ENCODE measurements around the gene GCN1.

GCN1 gene, protein sequence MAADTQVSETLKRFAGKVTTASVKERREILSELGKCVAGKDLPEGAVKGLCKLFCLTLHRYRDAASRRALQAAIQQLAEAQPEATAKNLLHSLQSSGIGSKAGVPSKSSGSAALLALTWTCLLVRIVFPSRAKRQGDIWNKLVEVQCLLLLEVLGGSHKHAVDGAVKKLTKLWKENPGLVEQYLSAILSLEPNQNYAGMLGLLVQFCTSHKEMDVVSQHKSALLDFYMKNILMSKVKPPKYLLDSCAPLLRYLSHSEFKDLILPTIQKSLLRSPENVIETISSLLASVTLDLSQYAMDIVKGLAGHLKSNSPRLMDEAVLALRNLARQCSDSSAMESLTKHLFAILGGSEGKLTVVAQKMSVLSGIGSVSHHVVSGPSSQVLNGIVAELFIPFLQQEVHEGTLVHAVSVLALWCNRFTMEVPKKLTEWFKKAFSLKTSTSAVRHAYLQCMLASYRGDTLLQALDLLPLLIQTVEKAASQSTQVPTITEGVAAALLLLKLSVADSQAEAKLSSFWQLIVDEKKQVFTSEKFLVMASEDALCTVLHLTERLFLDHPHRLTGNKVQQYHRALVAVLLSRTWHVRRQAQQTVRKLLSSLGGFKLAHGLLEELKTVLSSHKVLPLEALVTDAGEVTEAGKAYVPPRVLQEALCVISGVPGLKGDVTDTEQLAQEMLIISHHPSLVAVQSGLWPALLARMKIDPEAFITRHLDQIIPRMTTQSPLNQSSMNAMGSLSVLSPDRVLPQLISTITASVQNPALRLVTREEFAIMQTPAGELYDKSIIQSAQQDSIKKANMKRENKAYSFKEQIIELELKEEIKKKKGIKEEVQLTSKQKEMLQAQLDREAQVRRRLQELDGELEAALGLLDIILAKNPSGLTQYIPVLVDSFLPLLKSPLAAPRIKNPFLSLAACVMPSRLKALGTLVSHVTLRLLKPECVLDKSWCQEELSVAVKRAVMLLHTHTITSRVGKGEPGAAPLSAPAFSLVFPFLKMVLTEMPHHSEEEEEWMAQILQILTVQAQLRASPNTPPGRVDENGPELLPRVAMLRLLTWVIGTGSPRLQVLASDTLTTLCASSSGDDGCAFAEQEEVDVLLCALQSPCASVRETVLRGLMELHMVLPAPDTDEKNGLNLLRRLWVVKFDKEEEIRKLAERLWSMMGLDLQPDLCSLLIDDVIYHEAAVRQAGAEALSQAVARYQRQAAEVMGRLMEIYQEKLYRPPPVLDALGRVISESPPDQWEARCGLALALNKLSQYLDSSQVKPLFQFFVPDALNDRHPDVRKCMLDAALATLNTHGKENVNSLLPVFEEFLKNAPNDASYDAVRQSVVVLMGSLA (N-terminal part only)

DNA sequence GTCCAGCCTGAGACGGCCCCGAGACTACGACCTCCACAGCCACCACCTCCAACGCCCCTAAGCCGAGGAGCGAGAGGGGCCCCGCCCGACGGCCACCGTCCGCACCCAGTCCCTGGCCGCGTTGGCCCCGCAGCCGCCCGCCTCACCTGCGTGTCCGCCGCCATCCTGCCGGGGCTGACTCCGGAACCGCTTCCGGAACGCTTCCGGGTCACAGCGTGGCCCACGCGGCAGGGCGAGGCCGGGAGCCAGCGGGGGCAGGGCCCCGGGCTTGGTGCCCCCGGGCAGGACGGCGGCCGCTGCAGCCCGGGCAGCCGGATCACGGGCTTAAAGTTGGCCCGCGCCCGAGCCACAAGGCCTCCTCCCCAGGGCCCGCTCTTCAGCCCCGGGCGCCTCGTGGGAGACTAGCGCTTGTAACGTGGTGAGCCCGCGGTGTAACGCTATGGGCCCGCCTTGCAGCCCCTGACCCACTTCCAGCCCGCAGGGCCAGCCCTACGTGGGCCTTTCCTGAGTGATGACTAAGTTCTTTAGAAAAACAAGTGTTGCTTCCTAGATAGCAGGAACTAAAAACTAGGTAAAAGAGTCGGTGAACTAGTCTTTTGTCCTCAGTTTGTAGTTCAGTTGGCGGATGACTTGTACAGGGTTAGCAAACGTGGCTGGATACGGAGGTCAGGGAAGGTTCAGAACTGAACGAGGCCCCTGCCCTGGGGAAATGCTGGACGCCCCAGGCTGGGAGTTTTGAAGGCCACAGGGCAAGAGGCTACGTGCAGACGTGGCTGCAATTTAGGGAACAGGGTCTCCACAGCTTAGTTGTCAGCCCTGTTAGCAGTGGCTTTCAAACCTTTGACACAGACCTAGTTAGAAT, at the start of gene GCN1:
GCN1 (minus strand) TSS at position 182 of the 862 bp plus-strand sequence; CDS start at position 164, 18 bp downstream.
- Histone ChIP-seq H3K4me1 (ENCODE audit: low read length) (peaks cover 48% of the 10 kb centered on the region), H3K36me3 (replicated peaks; ENCODE audit: low read depth, low read length) (peaks cover 57% of the 10 kb centered on the region), H3K4me2 (ENCODE audit: low read length) (peak within 1 kb of the TSS; percentile 97)

DNA sequence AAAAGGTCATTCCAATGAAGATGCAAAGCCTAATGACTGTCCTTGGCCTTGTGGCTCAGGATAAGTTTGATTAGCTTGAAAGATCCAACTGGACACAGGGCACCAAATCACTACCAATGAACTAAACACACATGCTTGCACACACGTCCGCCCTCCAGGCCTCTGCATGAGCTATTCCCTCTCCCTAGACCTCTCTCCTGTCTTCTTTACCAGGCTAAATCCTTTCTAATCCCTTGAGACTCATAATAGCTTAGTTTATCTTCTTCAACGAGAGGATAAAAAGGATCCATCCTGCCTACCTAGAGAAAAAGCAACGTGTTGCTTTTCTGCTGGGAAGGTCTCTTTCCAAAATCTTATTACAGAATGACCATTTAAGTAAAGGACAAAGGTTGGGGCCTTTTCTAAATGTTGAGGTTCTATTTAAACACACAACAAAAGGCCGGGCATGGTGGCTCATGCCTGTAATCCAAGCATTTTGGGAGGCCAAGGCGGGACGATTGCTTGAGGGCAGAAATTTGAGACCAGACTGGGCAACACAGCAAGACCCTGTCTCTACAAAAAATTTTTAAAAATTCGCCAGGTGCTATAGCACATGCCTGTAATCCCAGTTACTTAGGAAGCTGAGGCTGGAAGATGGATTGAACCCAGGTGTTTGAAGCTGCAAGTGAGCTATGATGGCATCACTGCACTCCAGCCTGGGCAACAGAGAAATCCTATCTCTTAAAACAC, 48.6 kb upstream of the GCN1 start:
- Histone ChIP-seq H3K9ac (ENCODE audit: low read length) (no peak overlapping the region), H3K27me3 (ENCODE audit: low read depth, low read length) (peaks cover 18% of the 10 kb centered on the region), H3K36me3 (replicated peaks; ENCODE audit: low read depth, low read length) (no peaks in the 10 kb centered on the region), H3K27ac (ENCODE audit: low read length) (no peak overlapping the region), H2AFZ (ENCODE audit: low read depth, low read length) (no peak overlapping the region), H3K4me3 (ENCODE audit: low read length) (no peak overlapping the region), H3K4me2 (ENCODE audit: low read length) (no peak overlapping the region), H3K79me2 (ENCODE audit: low read length) (no peaks in the 10 kb centered on the region), H4K20me1 (ENCODE audit: insufficient read depth, low read length) (0 out of 2 replicates have a peak, but pooled peaks cover 3% of the 10 kb centered on the region), H3K9me3 (ENCODE audit: insufficient read depth, low read length) (no peaks in the 10 kb centered on the region), H3K4me1 (ENCODE audit: low read length) (no peaks in the 10 kb centered on the region)
- TF ChIP-seq EZH2phosphoT487 (IDR thresholded peaks at IDR 0.05; ENCODE audit: low read depth), result no peak
- TF ChIP-seq, protein P1, sequence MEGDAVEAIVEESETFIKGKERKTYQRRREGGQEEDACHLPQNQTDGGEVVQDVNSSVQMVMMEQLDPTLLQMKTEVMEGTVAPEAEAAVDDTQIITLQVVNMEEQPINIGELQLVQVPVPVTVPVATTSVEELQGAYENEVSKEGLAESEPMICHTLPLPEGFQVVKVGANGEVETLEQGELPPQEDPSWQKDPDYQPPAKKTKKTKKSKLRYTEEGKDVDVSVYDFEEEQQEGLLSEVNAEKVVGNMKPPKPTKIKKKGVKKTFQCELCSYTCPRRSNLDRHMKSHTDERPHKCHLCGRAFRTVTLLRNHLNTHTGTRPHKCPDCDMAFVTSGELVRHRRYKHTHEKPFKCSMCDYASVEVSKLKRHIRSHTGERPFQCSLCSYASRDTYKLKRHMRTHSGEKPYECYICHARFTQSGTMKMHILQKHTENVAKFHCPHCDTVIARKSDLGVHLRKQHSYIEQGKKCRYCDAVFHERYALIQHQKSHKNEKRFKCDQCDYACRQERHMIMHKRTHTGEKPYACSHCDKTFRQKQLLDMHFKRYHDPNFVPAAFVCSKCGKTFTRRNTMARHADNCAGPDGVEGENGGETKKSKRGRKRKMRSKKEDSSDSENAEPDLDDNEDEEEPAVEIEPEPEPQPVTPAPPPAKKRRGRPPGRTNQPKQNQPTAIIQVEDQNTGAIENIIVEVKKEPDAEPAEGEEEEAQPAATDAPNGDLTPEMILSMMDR (IDR thresholded peaks at IDR 0.05; ENCODE audit: low read depth, low read length), result no peak

More for the DNA sequence above, at the start of gene GCN1:
- Histone ChIP-seq H4K20me1 (ENCODE audit: insufficient read depth, low read length) (peaks cover 34% of the 10 kb centered on the region), H3K27ac (ENCODE audit: low read length) (peak within 1 kb of the TSS; percentile 85), H3K4me3 (ENCODE audit: low read length) (peak within 1 kb of the TSS; percentile 96), H3K9me3 (ENCODE audit: insufficient read depth, low read length) (no peaks in the 10 kb centered on the region), H2AFZ (ENCODE audit: low read depth, low read length) (0 out of 2 replicates have a peak within 1 kb of the TSS, but pooled peaks have one; percentile 12), H3K27me3 (ENCODE audit: low read depth, low read length) (no peaks in the 10 kb centered on the region), H3K79me2 (ENCODE audit: low read length) (peaks cover 87% of the 10 kb centered on the region), H3K9ac (ENCODE audit: low read length) (peak within 1 kb of the TSS; percentile 94)
- no peak for TF ChIP-seq EZH2phosphoT487 (IDR thresholded peaks at IDR 0.05; ENCODE audit: low read depth)
- TF ChIP-seq, protein P1 (IDR thresholded peaks at IDR 0.05; ENCODE audit: low read depth, low read length), result no peak

DNA sequence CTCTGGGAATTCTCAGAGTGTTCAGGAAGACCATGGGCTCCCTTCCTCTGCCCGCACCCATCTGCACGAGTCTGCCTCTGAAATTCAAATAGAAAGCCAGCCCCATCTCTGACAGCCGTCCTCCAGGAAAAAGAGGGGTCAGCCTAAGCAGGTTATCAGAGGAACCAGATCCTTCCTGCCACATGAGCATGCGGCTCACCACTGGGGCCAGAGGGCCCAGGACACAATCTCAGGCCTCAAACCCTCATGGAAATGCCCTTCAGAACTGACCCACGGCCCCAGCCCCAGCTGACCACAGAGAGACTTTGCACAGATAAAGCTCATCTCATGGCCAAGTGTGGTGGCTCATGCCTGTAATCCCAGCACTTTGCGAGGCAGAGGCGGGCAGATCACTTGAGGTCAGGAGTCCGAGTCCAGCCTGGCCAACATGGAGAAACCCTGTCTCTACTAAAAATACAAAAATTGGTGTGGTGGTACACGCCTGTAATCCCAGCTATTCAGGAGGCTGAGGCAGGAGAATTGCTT, 47.8 kb upstream of the GCN1 start:
- Histone ChIP-seq H3K9me3 (ENCODE audit: insufficient read depth, low read length) (no peaks in the 10 kb centered on the region), H3K27ac (ENCODE audit: low read length) (no peak overlapping the region)

More for the DNA sequence above, 47.8 kb upstream of the GCN1 start:
- Histone ChIP-seq H3K27me3 (ENCODE audit: low read depth, low read length) (peaks cover 11% of the 10 kb centered on the region), H4K20me1 (ENCODE audit: insufficient read depth, low read length) (0 out of 2 replicates have a peak, but pooled peaks cover 3% of the 10 kb centered on the region), H2AFZ (ENCODE audit: low read depth, low read length) (no peak overlapping the region), H3K4me1 (ENCODE audit: low read length) (no peaks in the 10 kb centered on the region), H3K4me3 (ENCODE audit: low read length) (no peak overlapping the region), H3K79me2 (ENCODE audit: low read length) (no peaks in the 10 kb centered on the region), H3K9ac (ENCODE audit: low read length) (no peak overlapping the region), H3K4me2 (ENCODE audit: low read length) (no peak overlapping the region), H3K36me3 (replicated peaks; ENCODE audit: low read depth, low read length) (no peaks in the 10 kb centered on the region)
- TF ChIP-seq, protein P1 (IDR thresholded peaks at IDR 0.05; ENCODE audit: low read depth, low read length), result no peak
- TF ChIP-seq EZH2phosphoT487 (IDR thresholded peaks at IDR 0.05; ENCODE audit: low read depth), result no peak

All from OCI-LY3 (cell line).